SW480 (cell line): Measurements from ENCODE around the gene PATJ.

Experiments
- DNase-seq: peaks from one replicate; pipeline ENCODE4 v3.0.0-alpha.2; 2016; ENCODE audit warnings: low spot score

PATJ gene

GRCh38 chr1:61981870-61982660 lies 239.8 kb downstream of the PATJ start:
- no peak for DNase-seq

GRCh38 chr1:61983236-61983635 lies 241.0 kb downstream of the PATJ start:
- no peak for DNase-seq

GRCh38 chr1:61992257-61992656 lies 250.0 kb downstream of the PATJ start:
- DNase-seq: no peak

- DNase-seq: no peak
Observed at GRCh38 chr1:61993331-61993961, 251.2 kb downstream of the PATJ start.

GRCh38 chr1:61995641-61996040 lies 253.4 kb downstream of the PATJ start:
- DNase-seq: no peak

- DNase-seq: no peak
Observed at GRCh38 chr1:61997123-61997522, 254.8 kb downstream of the PATJ start.

GRCh38 chr1:62003777-62004176 lies 261.5 kb downstream of the PATJ start:
- DNase-seq: no peak

GRCh38 chr1:62006690-62007089 lies 264.4 kb downstream of the PATJ start:
- DNase-seq: no peak

GRCh38 chr1:62011006-62011405 lies 268.7 kb downstream of the PATJ start:
- no peak for DNase-seq

- no peak for DNase-seq
Observed at GRCh38 chr1:62012095-62012494, 269.8 kb downstream of the PATJ start.

- no peak for DNase-seq
Observed at GRCh38 chr1:62012836-62013235, 270.6 kb downstream of the PATJ start.

GRCh38 chr1:62013264-62013663 lies 271.0 kb downstream of the PATJ start:
- no peak for DNase-seq

- no peak for DNase-seq
Observed at GRCh38 chr1:62022382-62022983, 280.2 kb downstream of the PATJ start.

GRCh38 chr1:62024690-62025089 lies 282.4 kb downstream of the PATJ start:
- no peak for DNase-seq

GRCh38 chr1:62025154-62025553 lies 282.9 kb downstream of the PATJ start:
- DNase-seq: no peak

- DNase-seq: no peak
Observed at GRCh38 chr1:62025892-62026291, 283.6 kb downstream of the PATJ start.

GRCh38 chr1:62029704-62030103 lies 287.4 kb downstream of the PATJ start:
- DNase-seq: no peak

GRCh38 chr1:62034790-62035189 lies 292.5 kb downstream of the PATJ start:
- DNase-seq: no peak

GRCh38 chr1:62037274-62037673 lies 295.0 kb downstream of the PATJ start:
- no peak for DNase-seq

GRCh38 chr1:62038594-62039284 lies 296.5 kb downstream of the PATJ start:
- no peak for DNase-seq

GRCh38 chr1:62040450-62040849 lies 298.2 kb downstream of the PATJ start:
- no peak for DNase-seq

GRCh38 chr1:62040973-62041372 lies 298.7 kb downstream of the PATJ start:
- no peak for DNase-seq

- DNase-seq: no peak
Observed at GRCh38 chr1:62043154-62043553, 300.9 kb downstream of the PATJ start.
